ENCODE measurements around the gene ARNT2. TPM values are rescaled to one million over a fixed set of nuclear protein-coding genes. Genes with fewer than 3 reads are reported as not detected.

The ARNT2 gene
- total and polyA plus RNA-seq, 12 donors: 2.0 to 6.4 (median 3.5) TPM

DNA sequence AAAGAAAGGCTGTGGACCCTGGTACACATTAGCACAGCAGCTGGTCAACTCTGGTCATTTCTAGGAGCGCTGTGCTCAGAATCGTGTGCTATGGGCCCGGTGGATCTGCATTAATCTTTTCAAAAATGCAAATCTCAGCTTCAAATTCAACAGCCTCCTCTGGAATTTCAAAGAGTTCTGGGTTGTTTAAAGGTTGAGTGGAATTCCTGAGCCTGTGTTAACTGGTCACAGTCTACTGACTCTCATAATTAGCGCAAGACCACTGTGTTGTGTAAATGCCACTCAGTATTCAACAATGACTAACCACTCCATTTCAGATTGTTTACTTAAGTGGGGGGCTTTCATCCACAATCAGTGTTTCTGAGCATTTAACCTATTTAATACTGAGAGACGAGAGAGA is 2.7 kb upstream of the ARNT2 start:
- no peak for TF ChIP-seq POLR2A (IDR thresholded peaks at IDR 0.05)
- TF ChIP-seq, protein P1, sequence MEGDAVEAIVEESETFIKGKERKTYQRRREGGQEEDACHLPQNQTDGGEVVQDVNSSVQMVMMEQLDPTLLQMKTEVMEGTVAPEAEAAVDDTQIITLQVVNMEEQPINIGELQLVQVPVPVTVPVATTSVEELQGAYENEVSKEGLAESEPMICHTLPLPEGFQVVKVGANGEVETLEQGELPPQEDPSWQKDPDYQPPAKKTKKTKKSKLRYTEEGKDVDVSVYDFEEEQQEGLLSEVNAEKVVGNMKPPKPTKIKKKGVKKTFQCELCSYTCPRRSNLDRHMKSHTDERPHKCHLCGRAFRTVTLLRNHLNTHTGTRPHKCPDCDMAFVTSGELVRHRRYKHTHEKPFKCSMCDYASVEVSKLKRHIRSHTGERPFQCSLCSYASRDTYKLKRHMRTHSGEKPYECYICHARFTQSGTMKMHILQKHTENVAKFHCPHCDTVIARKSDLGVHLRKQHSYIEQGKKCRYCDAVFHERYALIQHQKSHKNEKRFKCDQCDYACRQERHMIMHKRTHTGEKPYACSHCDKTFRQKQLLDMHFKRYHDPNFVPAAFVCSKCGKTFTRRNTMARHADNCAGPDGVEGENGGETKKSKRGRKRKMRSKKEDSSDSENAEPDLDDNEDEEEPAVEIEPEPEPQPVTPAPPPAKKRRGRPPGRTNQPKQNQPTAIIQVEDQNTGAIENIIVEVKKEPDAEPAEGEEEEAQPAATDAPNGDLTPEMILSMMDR (IDR thresholded peaks at IDR 0.05): no peak
- Histone ChIP-seq H3K9me3 (replicated peaks in 1 of 3) (no peaks in the 10 kb centered on the region), H3K27me3 (no peaks in the 10 kb centered on the region), H3K4me3 (no peak overlapping the region), H3K4me1 (replicated peaks in 1 of 2) (peaks cover 0 to 6% of the 10 kb centered on the region in 2 donors), H3K36me3 (replicated peaks in 1 of 2) (no peaks in the 10 kb centered on the region), H3K27ac (no peak overlapping the region)
- intact Hi-C loops (cut with DNase I): no loop called here
- DNase-seq: no peak
- WGBS, 4 donors: 89 to 95% (median 92%) methylated on average over 5 of the region's 5 CpGs

GRCh38 chr15:80402339-80402738 is 1.8 kb upstream of the ARNT2 start:
- WGBS, 4 donors: 78 to 88% (median 82%) methylated on average over 3 of the region's 3 CpGs
- H3K27me3 ChIP-seq: no peaks in the 10 kb centered on the region
- no peak for TF ChIP-seq POLR2A (IDR thresholded peaks at IDR 0.05)
- TF ChIP-seq, protein P1 (IDR thresholded peaks at IDR 0.05): no peak
- intact Hi-C loops (cut with DNase I): no loop called here
- H3K4me1 ChIP-seq (replicated peaks in 1 of 2): peaks cover 0 to 6% of the 10 kb centered on the region in 2 donors
- no peak overlapping the region for H3K27ac ChIP-seq
- H3K36me3 ChIP-seq (replicated peaks in 1 of 2): no peaks in the 10 kb centered on the region
- no peak overlapping the region for H3K4me3 ChIP-seq
- DNase-seq: no peak
- H3K9me3 ChIP-seq (replicated peaks in 1 of 3): no peaks in the 10 kb centered on the region

DNA sequence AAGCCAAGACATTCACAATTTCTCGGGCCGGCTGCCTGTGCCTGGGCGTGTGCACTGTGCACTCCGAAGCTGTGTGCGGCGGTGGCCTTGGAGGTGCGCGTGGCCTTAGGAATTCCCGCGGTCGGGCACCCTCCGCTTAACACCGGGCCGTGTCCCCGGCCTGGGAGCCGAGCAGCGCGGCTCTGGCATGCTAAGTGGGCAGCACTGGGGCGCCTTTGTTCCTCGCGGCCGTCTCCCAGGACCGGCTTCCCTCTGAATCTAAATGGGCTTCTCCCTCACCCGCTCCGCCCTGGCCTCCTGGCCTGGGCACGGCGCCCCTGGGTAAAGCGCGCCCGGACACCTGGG is 498 bp upstream of the ARNT2 start:
- Histone ChIP-seq H3K36me3 (replicated peaks in 1 of 2) (no peaks in the 10 kb centered on the region), H3K4me3 (peak overlapping the region in 2 of 4 donors; percentile 28 to 86), H3K4me1 (replicated peaks in 1 of 2) (peaks cover 0 to 6% of the 10 kb centered on the region in 2 donors), H3K27me3 (no peaks in the 10 kb centered on the region), H3K27ac (peak overlapping the region in 2 of 5 donors; percentile 9 to 58), H3K9me3 (replicated peaks in 1 of 3) (no peaks in the 10 kb centered on the region)
- intact Hi-C loops (cut with DNase I): no loop called here
- DNase-seq: peak in 2 of 7 donors; percentile 17 to 28
- WGBS, 4 donors: 5 to 22% (median 12%) methylated on average over 7 to 30 of the region's 30 CpGs
- TF ChIP-seq POLR2A (IDR thresholded peaks at IDR 0.05): no peak
- TF ChIP-seq, protein P1 (IDR thresholded peaks at IDR 0.05): no peak

- H3K9me3 ChIP-seq (replicated peaks in 1 of 3): no peaks in the 10 kb centered on the region
- peak overlapping the region in 1 of 5 donors; percentile 58 for H3K27ac ChIP-seq
- H3K27me3 ChIP-seq: no peaks in the 10 kb centered on the region
- H3K4me1 ChIP-seq (replicated peaks in 1 of 2): peaks cover 0 to 6% of the 10 kb centered on the region in 2 donors
- no peaks in the 10 kb centered on the region for H3K36me3 ChIP-seq (replicated peaks in 1 of 2)
- peak overlapping the region in 2 of 4 donors; percentile 28 to 86 for H3K4me3 ChIP-seq
- TF ChIP-seq POLR2A (IDR thresholded peaks at IDR 0.05): no peak
- TF ChIP-seq, protein P1 (IDR thresholded peaks at IDR 0.05): no peak
- peak in 3 of 7 donors; percentile 23 to 54 (median 30) for DNase-seq
- intact Hi-C loops (cut with DNase I): no loop called here
- WGBS, 4 donors: 7 to 13% (median 8%) methylated on average over 18 to 33 of the region's 33 CpGs
Observed at GRCh38 chr15:80404761-80405553, 775 bp downstream of the ARNT2 start.
